ENCODE results near the gene CLP1. TPM values are rescaled to one million over a fixed set of nuclear protein-coding genes. Genes with fewer than 3 reads are reported as not detected.

The CLP1 gene
- total RNA-seq, 3 donors from 2014 or later (not counting 1 experiment from before 2014, with no cell fraction given): 18.5 to 23.1 (median 22.8) TPM

GRCh38 chr11:57630171-57630570, 27.4 kb upstream of the CLP1 start:
- no peaks in the 10 kb centered on the region for H3K4me1 Mint-ChIP-seq
- Histone ChIP-seq H3K4me3 (ENCODE audit: low read length) (no peak overlapping the region), H3K4me1 (ENCODE audit: control insufficient read depth, insufficient read depth, low read length) (no peaks in the 10 kb centered on the region), H3K27me3 (ENCODE audit: control insufficient read depth, insufficient read depth, low read length) (no peaks in the 10 kb centered on the region), H3K9me3 (ENCODE audit: control insufficient read depth, insufficient read depth, low read length) (no peaks in the 10 kb centered on the region), H3K36me3 (ENCODE audit: control insufficient read depth, insufficient read depth, low read length) (no peaks in the 10 kb centered on the region), H3K27ac (ENCODE audit: low read length) (no peak overlapping the region)
- H3K9me3 Mint-ChIP-seq: no peaks in the 10 kb centered on the region
- intact Hi-C loops (cut with micrococcal nuclease): no loop called here
- DNase-seq (no peak), ATAC-seq (no peak)
- H3K27me3 Mint-ChIP-seq (ENCODE audit: low read depth in 2 of 2): peaks cover 21 to 24% of the 10 kb centered on the region in 2 donors
- no peak overlapping the region for H3K4me3 Mint-ChIP-seq
- WGBS (ENCODE audit: insufficient coverage): 96% methylated on average over 2 of the region's 2 CpGs
- no peak for TF ChIP-seq CTCF (IDR thresholded peaks at IDR 0.05)
- no peaks in the 10 kb centered on the region for H3K36me3 Mint-ChIP-seq
- no peak overlapping the region for H3K27ac Mint-ChIP-seq

GRCh38 chr11:57632116-57632515, 25.4 kb upstream of the CLP1 start:
- Mint-ChIP-seq H3K4me3 (no peak overlapping the region), H3K36me3 (no peaks in the 10 kb centered on the region), H3K27ac (no peak overlapping the region), H3K9me3 (no peaks in the 10 kb centered on the region), H3K4me1 (no peaks in the 10 kb centered on the region), H3K27me3 (ENCODE audit: low read depth in 2 of 2) (peaks cover 24 to 29% of the 10 kb centered on the region in 2 donors)
- WGBS (ENCODE audit: insufficient coverage): 84% methylated on average over 5 of the region's 5 CpGs
- H3K27me3 ChIP-seq (ENCODE audit: control insufficient read depth, insufficient read depth, low read length): peaks cover under 1% of the 10 kb centered on the region
- DNase-seq (no peak), ATAC-seq (no peak)
- intact Hi-C loops (cut with micrococcal nuclease): no loop called here
- no peaks in the 10 kb centered on the region for H3K9me3 ChIP-seq (ENCODE audit: control insufficient read depth, insufficient read depth, low read length)
- no peak overlapping the region for H3K4me3 ChIP-seq (ENCODE audit: low read length)
- TF ChIP-seq CTCF (IDR thresholded peaks at IDR 0.05): no peak
- no peaks in the 10 kb centered on the region for H3K4me1 ChIP-seq (ENCODE audit: control insufficient read depth, insufficient read depth, low read length)
- H3K27ac ChIP-seq (ENCODE audit: low read length): no peak overlapping the region
- H3K36me3 ChIP-seq (ENCODE audit: control insufficient read depth, insufficient read depth, low read length): no peaks in the 10 kb centered on the region

GRCh38 chr11:57633394-57634070, 24.0 kb upstream of the CLP1 start:
- Histone ChIP-seq H3K4me3 (ENCODE audit: low read length) (no peak overlapping the region), H3K36me3 (ENCODE audit: control insufficient read depth, insufficient read depth, low read length) (no peaks in the 10 kb centered on the region), H3K27ac (ENCODE audit: low read length) (no peak overlapping the region), H3K27me3 (ENCODE audit: control insufficient read depth, insufficient read depth, low read length) (peaks cover 12% of the 10 kb centered on the region), H3K4me1 (ENCODE audit: control insufficient read depth, insufficient read depth, low read length) (peaks cover 12% of the 10 kb centered on the region), H3K9me3 (ENCODE audit: control insufficient read depth, insufficient read depth, low read length) (no peaks in the 10 kb centered on the region)
- WGBS (ENCODE audit: insufficient coverage): 87% methylated on average over 6 of the region's 6 CpGs
- Mint-ChIP-seq H3K9me3 (no peaks in the 10 kb centered on the region), H3K36me3 (no peaks in the 10 kb centered on the region), H3K27ac (no peak overlapping the region), H3K4me1 (peaks cover 2 to 9% of the 10 kb centered on the region in 2 donors), H3K27me3 (ENCODE audit: low read depth in 2 of 2) (peaks cover 37 to 38% of the 10 kb centered on the region in 2 donors), H3K4me3 (no peak overlapping the region)
- intact Hi-C loops (cut with micrococcal nuclease): no loop called here
- no peak for TF ChIP-seq CTCF (IDR thresholded peaks at IDR 0.05)
- DNase-seq (no peak), ATAC-seq (no peak)

- H3K4me1 ChIP-seq (ENCODE audit: control insufficient read depth, insufficient read depth, low read length): peaks cover 19% of the 10 kb centered on the region
- H3K4me3 ChIP-seq (ENCODE audit: low read length): no peak overlapping the region
- Mint-ChIP-seq H3K4me1 (peaks cover 9 to 17% of the 10 kb centered on the region in 2 donors), H3K4me3 (no peak overlapping the region), H3K36me3 (no peaks in the 10 kb centered on the region), H3K27ac (no peak overlapping the region), H3K27me3 (ENCODE audit: low read depth in 2 of 2) (peaks cover 38 to 41% of the 10 kb centered on the region in 2 donors), H3K9me3 (no peaks in the 10 kb centered on the region)
- intact Hi-C loops (cut with micrococcal nuclease): no loop called here
- H3K27ac ChIP-seq (ENCODE audit: low read length): no peak overlapping the region
- no peak for TF ChIP-seq CTCF (IDR thresholded peaks at IDR 0.05)
- peaks cover 13% of the 10 kb centered on the region for H3K27me3 ChIP-seq (ENCODE audit: control insufficient read depth, insufficient read depth, low read length)
- H3K9me3 ChIP-seq (ENCODE audit: control insufficient read depth, insufficient read depth, low read length): no peaks in the 10 kb centered on the region
- DNase-seq: no peak
- no peak for ATAC-seq
- H3K36me3 ChIP-seq (ENCODE audit: control insufficient read depth, insufficient read depth, low read length): no peaks in the 10 kb centered on the region
Measured at GRCh38 chr11:57634311-57634710, 23.3 kb upstream of the CLP1 start.
